K562 (cell line): Measurements from ENCODE around the gene HSPA2. TPM values are rescaled to one million over a fixed set of nuclear protein-coding genes. Genes with fewer than 3 reads are reported as not detected.
A peak's percentile ranks its signal among the peaks of the same experiment; 100 is the strongest.

Source experiments
- ATAC-seq: fragments of 200-7000 bp; cut with Tn5 transposase; 3 replicates; pipeline ENCODE4 v1.9.1; 2020; ENCODE audit warnings: moderate library complexity
- BruUV-seq: library from RNA; stranded (reverse); fragments of 400-500 nt; replicated peaks from 2 replicates; lab custom pipeline; 2021; lab: Mats Ljungman, UMichigan
- CTCF ChIA-PET: fragments of 300-600 bp; formaldehyde crosslinking; extraction: SDS; loops from one replicate; lab custom pipeline; 2021; ENCODE audit warnings: low intra/inter-chr PET ratio; lab: Yijun Ruan, JAX
- POLR2A ChIA-PET: fragments of 300-600, 350-650 bp; sonication (Branson Sonifier 250); formaldehyde crosslinking; extraction: SDS; loops from one replicate; lab custom pipeline; 2021; ENCODE audit warnings: antibody characterized with exemption, inconsistent platforms; lab: Yijun Ruan, JAX
- DNase-seq, 4 experiments: peaks; one replicate each; pipeline versions ENCODE4 v3.0.0 to v3.0.0-alpha.2; 2011 to 2018; ENCODE audit warnings: low spot score in 3 of 4, mixed read lengths in 3 of 4; ENCODE audit errors: extremely low read depth in 1 of 4
- FAIRE-seq: peaks from 2 replicates; lab custom pipeline; 2011; peaks lifted over from hg19 to GRCh38; lab: Jason Lieb, UNC
- H2AFZ ChIP-seq: 2 replicates; pipeline ENCODE4 v1.6.0; 2011; ENCODE audit warnings: low read depth, low read length, control low read depth, inconsistent platforms
- H3K27ac ChIP-seq: fragments of 200-600 bp; 3 replicates; pipeline ENCODE4 v1.8.0; 2011; ENCODE audit warnings: low read depth, mild to moderate bottlenecking, control low read depth, inconsistent platforms, low read length, moderate library complexity, mixed read lengths; ENCODE audit errors: extremely low read depth
- H3K27me3 ChIP-seq, 2 experiments: fragments of 300-600 bp in 1 of 2; 2 replicates in 1 of 2; 3 replicates in 1 of 2; pipeline versions ENCODE4 v1.6.0 to v1.8.0; 2011; ENCODE audit warnings: inconsistent platforms in 2 of 2, low read length in 2 of 2, mild to moderate bottlenecking in 1 of 2, mixed read lengths in 1 of 2, moderate library complexity in 1 of 2; ENCODE audit not compliant: control insufficient read depth in 2 of 2, insufficient read depth in 2 of 2
- H3K36me3 ChIP-seq: fragments of 300-600 bp; 3 replicates; pipeline ENCODE4 v1.8.0; 2011; ENCODE audit warnings: mild to moderate bottlenecking, low read length, inconsistent platforms; ENCODE audit not compliant: control insufficient read depth, insufficient read depth
- H3K4me1 ChIP-seq, 2 experiments: fragments of 200-600 bp in 1 of 2; replicated peaks in 1 of 2; 2 replicates in 1 of 2; 3 replicates in 1 of 2; pipeline versions ENCODE4 v1.5.1 to v1.8.0; 2011; ENCODE audit warnings: inconsistent platforms in 2 of 2, low read length in 2 of 2, mild to moderate bottlenecking in 1 of 2, mixed read lengths in 1 of 2, moderate library complexity in 1 of 2; ENCODE audit not compliant: control insufficient read depth in 2 of 2, insufficient read depth in 2 of 2
- H3K4me2 ChIP-seq: 2 replicates; pipeline ENCODE4 v1.6.1; 2011; ENCODE audit warnings: low read length, control low read depth, inconsistent platforms, mixed read lengths; ENCODE audit not compliant: insufficient read depth
- H3K4me3 ChIP-seq: fragments of 200-600 bp; sonication (generic), shearing (Covaris generic); 2 replicates; pipeline ENCODE4 v1.5.1; 2016; ENCODE audit warnings: control low read depth, inconsistent platforms
- H3K79me2 ChIP-seq: fragments of 200-600 bp; 3 replicates; pipeline ENCODE4 v1.8.0; 2011; ENCODE audit warnings: low read length, inconsistent platforms; ENCODE audit not compliant: control insufficient read depth, insufficient read depth
- H3K9ac ChIP-seq, 2 experiments: 2 replicates each; pipeline versions ENCODE4 v1.6.0 to v1.6.1; 2011; ENCODE audit warnings: low read depth in 2 of 2, low read length in 2 of 2, control low read depth in 1 of 2, inconsistent platforms in 1 of 2, mild to moderate bottlenecking in 1 of 2, mixed read lengths in 1 of 2; ENCODE audit not compliant: insufficient read depth in 1 of 2
- H3K9me1 ChIP-seq: one replicate; pipeline ENCODE4 v1.6.0; 2011; ENCODE audit warnings: inconsistent platforms, mild to moderate bottlenecking, low read length, moderate library complexity; ENCODE audit not compliant: control insufficient read depth, insufficient read depth
- H3K9me3 ChIP-seq: replicated peaks from 2 replicates; pipeline ENCODE4 v1.5.1; 2011; ENCODE audit warnings: low read depth, low read length, inconsistent platforms; ENCODE audit not compliant: control insufficient read depth, insufficient read depth
- H4K20me1 ChIP-seq: replicated peaks from 2 replicates; pipeline ENCODE4 v1.6.1; 2011; ENCODE audit warnings: low read length, inconsistent platforms, mixed read lengths; ENCODE audit not compliant: control insufficient read depth, insufficient read depth
- ETS1 ChIP-seq: conservative IDR thresholded peaks from 2 replicates; pipeline ENCODE4 v1.6.1; 2011; ENCODE audit warnings: low read depth, mild to moderate bottlenecking, low read length; ENCODE audit not compliant: control insufficient read depth
- MYC ChIP-seq, 2 experiments: fragments of 250-450 bp in 1 of 2; sonication (Bioruptor Pico) in 1 of 2; IDR thresholded peaks; 2 replicates each; pipeline versions ENCODE4 v1.5.1 to v1.6.1; 2012 to 2021; ENCODE audit warnings: low read depth in 2 of 2, borderline replicate concordance in 1 of 2, improper control_type of control experiment in 1 of 2, low read length in 1 of 2, mild to moderate bottlenecking in 1 of 2, moderate library complexity in 1 of 2
- SPI1 ChIP-seq: IDR thresholded peaks from 2 replicates; pipeline ENCODE4 v1.6.1; 2011; ENCODE audit warnings: low read depth, low read length, control low read depth, borderline replicate concordance
- WGBS: fragments of 100-300 bp; shearing (Covaris generic); methylation state at CpG from one replicate; pipeline ENCODE4 v1.1.6; 2016; ENCODE audit warnings: low coverage, mixed read lengths; ENCODE audit not compliant: insufficient coverage; ENCODE audit errors: missing lambda C conversion rate; 5-methylcytosine and 5-hydroxymethylcytosine counted together
- in situ Hi-C: fragments of 300-500 bp; cut with MboI; formaldehyde crosslinking; loops from 4 replicates; pipeline ENCODE4 v1.15.0; 2018; ENCODE audit warnings: inconsistent platforms, mixed read lengths
- intact Hi-C: fragments of 100-400 bp; cut with micrococcal nuclease; formaldehyde crosslinking; loops from 2 replicates; pipeline ENCODE4 v1.14.2; 2022
- polyA plus RNA-seq, 8 experiments: library from polyadenylated mRNA; depleted of rRNA in 4 of 8; stranded (reverse) in 5 of 8; unstranded in 3 of 8; fragments of >200 nt; fragmentation: Nextera tagmentation in 2 of 8; fragmentation: Illumina TruSeq in 1 of 8; extraction: Ambion mirVana in 2 of 8; extraction: Trizol in 1 of 8; gene quantifications; 2 replicates each; pipeline versions ENCODE4 v1.2.1 to v1.2.3, GENCODE V29; 2011 to 2014; ENCODE audit warnings: inconsistent platforms in 1 of 8, missing spikeins in 1 of 8
- total RNA-seq, 7 experiments: library from RNA; depleted of rRNA in 6 of 7; stranded (reverse); fragments of >200 nt in 6 of 7; fragmentation: Illumina TruSeq in 2 of 7; extraction: Trizol in 2 of 7; gene quantifications; 2 replicates each; pipeline versions ENCODE4 v1.2.1 to v1.2.3, GENCODE V29; 2011 to 2021; ENCODE audit warnings: low replicate concordance in 1 of 7

HSPA2 gene
- total and polyA plus RNA-seq, 9 of the 15 experiments (the other 6 are each of a cell fraction or from before 2014, with no cell fraction given): not detected

DNA sequence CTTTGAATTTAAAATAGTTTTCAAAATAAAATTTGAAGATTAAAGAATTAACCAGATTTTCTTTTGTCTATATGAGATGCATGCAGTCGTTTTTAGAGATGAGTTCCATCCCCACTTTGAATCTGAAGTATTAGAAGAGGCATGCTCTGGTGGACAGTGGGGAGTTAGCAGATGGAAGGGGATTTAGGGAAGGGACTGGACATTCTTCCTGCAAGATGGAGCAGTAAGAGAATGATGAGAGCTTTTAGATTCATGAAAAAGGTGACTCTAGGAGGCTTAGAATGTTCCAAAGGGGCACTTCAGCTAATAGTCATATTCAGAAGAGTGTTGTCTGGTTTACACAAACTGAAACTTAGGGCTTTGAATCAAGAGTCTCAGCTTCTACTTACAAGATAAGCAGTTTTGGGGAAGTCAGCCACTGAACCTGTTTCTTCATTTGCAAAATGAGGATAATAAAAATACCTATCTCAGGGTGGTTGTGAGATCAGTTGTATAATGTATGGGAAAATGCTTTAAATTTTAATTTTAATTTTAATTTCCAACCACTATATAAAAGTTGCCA is 32.2 kb upstream of the HSPA2 start:
- ChIA-PET CTCF (no interaction called here), POLR2A (no interaction called here)
- ATAC-seq (no peak), FAIRE-seq (no peak), DNase-seq (no peak)
- peaks cover 17 to 33% of the 10 kb centered on the region in 2 experiments; a peak in 4 of 5 replicates for H3K4me1 ChIP-seq
- peak overlapping the region in 1 of 2 experiments; percentile 27; a peak in 1 of 4 replicates for H3K9ac ChIP-seq
- no peak overlapping the region for H2AFZ ChIP-seq
- H3K4me2 ChIP-seq: no peak overlapping the region
- H3K9me1 ChIP-seq: no peaks in the 10 kb centered on the region
- H3K4me3 ChIP-seq: no peak overlapping the region
- BruUV-seq: no TSS peak
- no peaks in the 10 kb centered on the region for H3K27me3 ChIP-seq
- intact Hi-C loops (loop anchor here (5.0 kb wide), 1 partner anchor 41 kb away; the partner anchor contains the start of gene AKAP5), in situ Hi-C loops (no loop called here)
- peak; percentile 7; the same call in 1 of the 2 replicates for TF ChIP-seq MYC (IDR thresholded peaks at IDR 0.05; ENCODE audit: low read depth, low read length)
- TF ChIP-seq MYC (CRISPR knock-in tag; IDR thresholded peaks at IDR 0.05; ENCODE audit: borderline replicate concordance, low read depth): no peak
- no peak for TF ChIP-seq ETS1
- TF ChIP-seq SPI1: peak; percentile 44; the same call in 1 of the 2 replicates
- no peaks in the 10 kb centered on the region for H4K20me1 ChIP-seq
- H3K27ac ChIP-seq: no peak overlapping the region
- peaks cover 57% of the 10 kb centered on the region for H3K79me2 ChIP-seq
- H3K36me3 ChIP-seq: no peaks in the 10 kb centered on the region
- 6% methylated on average over 1 of the region's 1 CpG for WGBS
- H3K9me3 ChIP-seq: no peaks in the 10 kb centered on the region
